Stimulated activated naive CD4-positive, alpha-beta T cell treated with Interleukin-2 at 50 U/mL for 16 hours (primary cell): ENCODE data around the gene LPA.

ENCODE experiments used
- DNase-seq: peaks from one replicate; lab custom pipeline; 2025; lab: John Stamatoyannopoulos, UW

Gene LPA

GRCh38 chr6:160510976-160511617 lies 153.0 kb downstream of the LPA start:
- DNase-seq: no peak

- DNase-seq: no peak
These were observed 153.9 kb downstream of the LPA start for GRCh38 chr6:160510199-160510598.

- no peak for DNase-seq
These were observed 154.5 kb downstream of the LPA start for GRCh38 chr6:160509610-160510009.

- DNase-seq: no peak
These were observed 155.5 kb downstream of the LPA start for GRCh38 chr6:160508599-160508998.

- DNase-seq: no peak
These were observed 156.7 kb downstream of the LPA start for GRCh38 chr6:160507420-160507819.

- no peak for DNase-seq
These were observed 158.1 kb downstream of the LPA start for GRCh38 chr6:160505970-160506369.

GRCh38 chr6:160500639-160501038 lies 163.4 kb downstream of the LPA start:
- no peak for DNase-seq

- no peak for DNase-seq
These were observed 169.5 kb downstream of the LPA start for GRCh38 chr6:160494576-160494975.

GRCh38 chr6:160489091-160489490 lies 175.0 kb downstream of the LPA start:
- no peak for DNase-seq

- DNase-seq: no peak
These were observed 177.0 kb downstream of the LPA start for GRCh38 chr6:160487116-160487515.
